Keratinocyte (primary cell): Measurements from ENCODE around the gene MYO15B. TPM values are rescaled to one million over a fixed set of nuclear protein-coding genes. Genes with fewer than 3 reads are reported as not detected.
A peak's percentile ranks its signal among the peaks of the same experiment; 100 is the strongest.

ENCODE experiments used
- DNase-seq: peaks from one replicate; pipeline ENCODE4 v3.0.0-alpha.2; 2011; ENCODE audit warnings: low read depth, missing footprints, low spot score
- FAIRE-seq: peaks from 2 replicates; lab custom pipeline; 2011; peaks lifted over from hg19 to GRCh38; lab: Jason Lieb, UNC
- H2AFZ ChIP-seq: 2 replicates; pipeline ENCODE4 v1.6.0; 2012; ENCODE audit warnings: low read length, control low read depth, inconsistent platforms; ENCODE audit not compliant: control insufficient read depth
- H3K27ac ChIP-seq: 2 replicates; pipeline ENCODE4 v1.5.1; 2011; ENCODE audit warnings: low read length; ENCODE audit not compliant: control insufficient read depth, insufficient read depth
- H3K27me3 ChIP-seq: 3 replicates; pipeline ENCODE4 v1.6.0; 2011; ENCODE audit warnings: low read length; ENCODE audit not compliant: control insufficient read depth, insufficient read depth; ENCODE audit errors: extremely low read depth
- H3K36me3 ChIP-seq, 2 experiments: 2 replicates in 1 of 2; 3 replicates in 1 of 2; pipeline ENCODE4 v1.5.1; 2011; ENCODE audit warnings: low read length in 2 of 2, mild to moderate bottlenecking in 1 of 2; ENCODE audit not compliant: control insufficient read depth in 2 of 2, insufficient read depth in 2 of 2; ENCODE audit errors: extremely low read depth in 1 of 2
- H3K4me1 ChIP-seq: 3 replicates; pipeline ENCODE4 v1.5.1; 2011; ENCODE audit warnings: low read length; ENCODE audit not compliant: control insufficient read depth, insufficient read depth; ENCODE audit errors: extremely low read depth
- H3K4me2 ChIP-seq: 3 replicates; pipeline ENCODE4 v1.6.0; 2011; ENCODE audit warnings: low read depth, low read length; ENCODE audit not compliant: control insufficient read depth, insufficient read depth; ENCODE audit errors: extremely low read depth
- H3K4me3 ChIP-seq, 3 experiments: fragments of 200-600 bp in 1 of 3; sonication (generic) in 1 of 3; 2 replicates in 2 of 3; 3 replicates in 1 of 3; pipeline ENCODE4 v1.5.1; 2011 to 2016; ENCODE audit warnings: low read length in 3 of 3, mild to moderate bottlenecking in 3 of 3, control low read depth in 2 of 3, inconsistent platforms in 1 of 3, low read depth in 1 of 3, mixed read lengths in 1 of 3, mixed run types in 1 of 3, moderate library complexity in 1 of 3; ENCODE audit not compliant: control insufficient read depth in 2 of 3, insufficient read depth in 2 of 3; ENCODE audit errors: extremely low read depth in 1 of 3
- H3K79me2 ChIP-seq: 2 replicates; pipeline ENCODE4 v1.6.0; 2012; ENCODE audit warnings: low read length; ENCODE audit not compliant: control insufficient read depth, insufficient read depth
- H3K9ac ChIP-seq: 3 replicates; pipeline ENCODE4 v1.6.0; 2011; ENCODE audit warnings: low read length; ENCODE audit not compliant: control insufficient read depth, insufficient read depth; ENCODE audit errors: extremely low read depth
- H3K9me1 ChIP-seq: 3 replicates; pipeline ENCODE4 v1.6.0; 2011; ENCODE audit warnings: low read length; ENCODE audit not compliant: control insufficient read depth, insufficient read depth; ENCODE audit errors: extremely low read depth
- H3K9me3 ChIP-seq: 2 replicates; pipeline ENCODE4 v1.5.1; 2012; ENCODE audit warnings: low read depth, low read length; ENCODE audit not compliant: control insufficient read depth
- H4K20me1 ChIP-seq: 3 replicates; pipeline ENCODE4 v1.6.0; 2011; ENCODE audit warnings: low read length; ENCODE audit not compliant: control insufficient read depth, insufficient read depth; ENCODE audit errors: extremely low read depth
- CTCF ChIP-seq, 3 experiments: IDR thresholded peaks in 1 of 3; conservative IDR thresholded peaks in 1 of 3; optimal IDR thresholded peaks in 1 of 3; 2 replicates in 2 of 3; 3 replicates in 1 of 3; pipeline versions ENCODE3 to v1.5.1; 2011; ENCODE audit warnings: low read length in 3 of 3, mild to moderate bottlenecking in 3 of 3, moderate library complexity in 2 of 3, control low read depth in 1 of 3, inconsistent platforms in 1 of 3; ENCODE audit not compliant: insufficient read depth in 2 of 3; ENCODE audit errors: extremely low read depth in 1 of 3
- EZH2 ChIP-seq: IDR thresholded peaks from one replicate; pipeline ENCODE4 v1.6.1; 2012; ENCODE audit warnings: inconsistent platforms, mild to moderate bottlenecking, low read length, moderate library complexity
- dilution Hi-C: fragments of 300-500 bp; cut with MboI; formaldehyde crosslinking; loops from one replicate; pipeline ENCODE4 v1.7.0; 2020; ENCODE audit warnings: low sequenced_read_pairs; ENCODE audit not compliant: extremely low pct_ligation_motif_present
- polyA plus RNA-seq, 5 experiments: library from polyadenylated mRNA; depleted of rRNA in 3 of 5; stranded (reverse) in 3 of 5; stranded (forward) in 1 of 5; unstranded in 1 of 5; fragments of >200 nt; gene quantifications; 1 replicate in 1 of 5; 2 replicates in 3 of 5; 3 replicates in 1 of 5; pipeline versions ENCODE4 v1.2.1 to v1.2.3, GENCODE V29; 2011 to 2012; ENCODE audit warnings: missing spikeins in 2 of 5, low read depth in 1 of 5, low replicate concordance in 1 of 5

MYO15B gene
- polyA plus RNA-seq, 1 donor (not counting 4 experiments of a cell fraction or from before 2014, with no cell fraction given) = 0.14 TPM

GRCh38 chr17:75665981-75666380, 78.4 kb downstream of the MYO15B start:
- Histone ChIP-seq H3K79me2 (peaks cover 55% of the 10 kb centered on the region), H3K27ac (peak overlapping the region; percentile 95), H3K9ac (peak overlapping the region; percentile 97)

GRCh38 chr17:75666959-75667790, 79.6 kb downstream of the MYO15B start, which contains the start of the genes RECQL5 and SAP30BP:
Gene RECQL5 (minus strand): TSS chr17:75667154. CDS start chr17:75666557, 597 bp downstream.
Gene SAP30BP (plus strand): TSS chr17:75667338. CDS start chr17:75667373, 35 bp downstream.
- H4K20me1 ChIP-seq = peaks cover 4% of the 10 kb centered on the region
- peak within 1 kb of the TSS; percentile 98 for H3K4me2 ChIP-seq
- DNase-seq (peak; percentile 90), FAIRE-seq (peak; percentile 86)
- peak within 1 kb of the TSS; percentile 97 for H3K9ac ChIP-seq
- peak within 1 kb of the TSS; percentile 84 to 98 (median 98) for H3K4me3 ChIP-seq
- H3K9me3 ChIP-seq = no peaks in the 10 kb centered on the region
- dilution Hi-C loops = no loop called here
- H2AFZ ChIP-seq = peak within 1 kb of the TSS; percentile 73
- peaks cover 16 to 41% of the 10 kb centered on the region in 2 experiments for H3K36me3 ChIP-seq
- peak within 1 kb of the TSS; percentile 95 for H3K27ac ChIP-seq
- peaks cover 67% of the 10 kb centered on the region for H3K79me2 ChIP-seq
- no peaks in the 10 kb centered on the region for H3K9me1 ChIP-seq
- no peak for TF ChIP-seq CTCF (optimal IDR thresholded peaks at IDR 0.05 in 1 of 3, IDR thresholded peaks at IDR 0.05 in 1 of 3, conservative IDR thresholded peaks at IDR 0.05 in 1 of 3; ENCODE audit: extremely low read depth in 1 of 3, insufficient read depth in 2 of 3, low read length in 3 of 3)
- no peak for TF ChIP-seq EZH2
- peaks cover 16% of the 10 kb centered on the region for H3K4me1 ChIP-seq
- no peaks in the 10 kb centered on the region for H3K27me3 ChIP-seq

More at GRCh38 chr17:75665981-75666380, 78.4 kb downstream of the MYO15B start:
- Histone ChIP-seq H2AFZ (no peak overlapping the region), H3K36me3 (peaks cover 16 to 41% of the 10 kb centered on the region in 2 experiments), H3K27me3 (no peaks in the 10 kb centered on the region), H3K9me1 (no peaks in the 10 kb centered on the region), H3K9me3 (no peaks in the 10 kb centered on the region), H3K4me2 (peak overlapping the region; percentile 96), H3K4me3 (peak overlapping the region; percentile 84 to 98 (median 98)), H4K20me1 (peaks cover 2% of the 10 kb centered on the region), H3K4me1 (peaks cover 16% of the 10 kb centered on the region)
- DNase-seq (no peak), FAIRE-seq (no peak)
- TF ChIP-seq CTCF (optimal IDR thresholded peaks at IDR 0.05 in 1 of 3, IDR thresholded peaks at IDR 0.05 in 1 of 3, conservative IDR thresholded peaks at IDR 0.05 in 1 of 3; ENCODE audit: extremely low read depth in 1 of 3, insufficient read depth in 2 of 3, low read length in 3 of 3) (no peak), EZH2 (no peak)
- dilution Hi-C loops = no loop called here
